ENCODE measurements around the gene SCP2D1.
"Not testable (repeated sequence)": the region's sequence is repeated elsewhere in the genome, so short reads cannot be mapped to it uniquely, and the experiment has no call there.

SCP2D1 gene

DNA sequence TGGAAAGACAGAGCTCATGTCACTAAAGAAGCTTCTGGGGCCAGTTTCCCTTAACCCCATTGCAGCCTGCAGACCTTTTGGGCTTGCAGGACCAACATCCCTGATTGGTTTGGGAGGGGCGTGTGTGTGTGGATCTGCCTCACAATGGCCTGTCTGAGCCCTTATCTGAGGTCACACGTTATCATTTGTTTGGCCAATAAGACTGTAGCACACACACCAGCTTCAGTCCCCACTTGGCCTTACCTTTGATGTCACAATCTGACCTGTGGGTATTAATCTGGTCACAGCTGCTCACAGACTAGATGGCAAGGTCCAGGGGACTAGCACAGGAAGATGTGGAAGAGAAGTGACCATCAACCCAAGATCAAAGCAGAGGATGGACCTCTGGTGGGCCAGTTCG lies at the start of gene SCP2D1:
SCP2D1 (plus strand) TSS at position 301 of the 400 bp plus-strand sequence; CDS start at position 334, 33 bp downstream.
- no peak for DNase-seq

DNA sequence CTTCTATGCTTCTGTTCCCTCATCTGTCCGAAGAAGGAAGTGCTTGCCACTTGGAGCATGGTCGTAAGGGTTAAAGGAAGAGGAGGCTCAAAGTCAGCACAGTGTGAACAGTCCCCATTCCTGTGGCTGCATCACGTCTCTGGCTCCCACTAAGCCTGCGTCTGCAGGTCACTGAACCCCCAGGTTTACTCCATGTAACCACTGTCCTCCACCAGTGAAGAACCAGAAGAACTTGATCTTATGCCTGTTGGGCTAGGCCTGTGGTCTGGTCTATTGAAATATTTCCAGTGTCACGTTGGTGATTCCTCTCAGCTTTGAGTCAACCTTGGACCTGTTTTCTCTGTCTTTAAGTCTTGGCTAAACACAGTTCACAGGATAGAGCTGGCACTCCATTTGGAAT lies 45.9 kb upstream of the SCP2D1 start:
- no peak for DNase-seq

DNA sequence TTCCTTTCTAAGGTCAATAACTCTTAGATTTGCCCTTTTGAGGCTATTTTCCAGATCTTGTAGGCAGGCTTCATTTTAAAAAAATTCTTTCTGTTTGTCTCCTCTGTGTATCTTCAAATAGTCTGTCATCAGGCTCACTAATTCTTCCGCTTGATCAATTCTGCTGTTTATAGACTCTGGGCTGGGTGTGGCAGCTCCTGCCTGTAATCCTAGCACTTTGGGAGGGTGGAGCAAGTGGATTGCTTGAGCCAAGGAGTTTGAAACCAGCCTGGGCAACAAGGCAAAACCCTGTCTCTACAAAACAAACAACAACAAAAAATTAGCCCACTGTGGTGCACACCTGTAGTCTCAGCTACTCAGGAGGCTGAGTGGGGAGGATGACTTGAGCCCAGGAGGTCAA lies 40.0 kb upstream of the SCP2D1 start:
- no peak for DNase-seq

DNA sequence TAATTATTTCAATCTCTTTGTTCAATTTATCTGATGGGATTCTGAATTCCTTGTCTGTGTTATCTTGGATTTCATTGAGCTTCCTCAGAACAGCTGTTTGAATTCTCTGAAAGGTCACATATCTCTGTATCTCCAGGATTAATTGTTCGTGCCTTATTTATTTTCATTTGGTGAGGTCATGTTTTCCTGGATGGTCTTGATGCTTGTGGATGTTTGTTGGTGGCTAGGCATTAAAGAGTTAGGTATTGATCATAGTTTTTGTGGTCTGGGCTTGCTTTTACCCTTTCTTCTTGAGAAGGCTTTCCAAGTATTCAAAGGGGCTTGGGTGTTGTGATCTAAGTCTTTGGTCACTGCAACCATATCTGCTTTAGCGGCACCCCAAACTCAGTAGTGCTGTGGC lies 39.4 kb upstream of the SCP2D1 start:
- no peak for DNase-seq

DNA sequence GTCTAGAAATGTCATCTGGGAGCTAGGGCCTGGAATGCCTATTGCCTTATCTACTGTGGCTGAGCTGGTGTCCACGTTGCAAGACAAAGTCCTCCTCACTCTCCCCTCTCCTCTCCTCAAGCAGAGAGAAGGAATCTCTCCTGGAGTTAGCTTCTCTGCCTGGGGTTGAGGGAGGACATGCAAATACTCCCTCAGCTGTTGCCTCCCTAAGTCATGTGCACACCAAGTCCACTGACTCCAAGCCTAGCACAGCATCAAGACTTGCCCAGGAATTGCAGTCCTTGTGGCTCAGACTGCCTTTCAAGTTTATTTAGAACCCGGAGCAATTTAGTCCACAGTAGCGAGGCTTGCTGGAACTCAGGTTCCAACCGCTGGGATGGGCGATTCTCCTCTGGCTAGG lies 38.0 kb upstream of the SCP2D1 start:
- no peak for DNase-seq

DNA sequence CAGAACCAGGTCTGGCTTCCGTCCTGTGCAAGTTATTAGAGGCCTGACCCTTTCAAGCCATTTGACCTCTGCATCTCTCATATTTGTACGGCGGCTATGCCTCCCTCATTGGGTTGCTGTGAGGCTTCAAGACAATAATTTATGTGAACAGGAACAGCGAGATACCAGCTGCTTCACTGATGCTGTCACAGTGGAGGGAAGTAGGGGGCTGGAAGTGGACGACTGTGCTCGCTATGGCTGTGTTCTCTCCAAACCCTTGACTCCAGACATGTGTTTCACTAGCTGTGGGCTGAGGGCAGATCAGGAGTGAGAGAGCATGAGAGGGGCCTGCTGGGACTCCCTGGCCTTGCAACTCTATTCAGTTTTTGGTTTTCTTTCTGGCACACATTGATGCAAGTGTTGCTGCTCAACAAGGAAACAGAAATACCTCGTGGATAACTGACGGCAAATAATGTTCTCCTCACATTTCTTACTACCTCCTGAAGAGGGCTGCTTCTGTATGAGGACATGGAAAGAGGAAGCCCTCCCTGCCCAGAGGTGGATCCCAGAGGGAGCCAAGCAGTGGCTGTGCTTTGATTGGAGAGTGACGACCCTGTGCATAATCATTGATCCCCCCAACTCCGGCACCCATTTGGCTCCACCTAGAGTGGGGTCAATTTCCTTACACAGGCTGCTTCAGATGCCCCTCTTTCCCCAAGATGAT lies 34.7 kb upstream of the SCP2D1 start:
- no peak for DNase-seq

DNA sequence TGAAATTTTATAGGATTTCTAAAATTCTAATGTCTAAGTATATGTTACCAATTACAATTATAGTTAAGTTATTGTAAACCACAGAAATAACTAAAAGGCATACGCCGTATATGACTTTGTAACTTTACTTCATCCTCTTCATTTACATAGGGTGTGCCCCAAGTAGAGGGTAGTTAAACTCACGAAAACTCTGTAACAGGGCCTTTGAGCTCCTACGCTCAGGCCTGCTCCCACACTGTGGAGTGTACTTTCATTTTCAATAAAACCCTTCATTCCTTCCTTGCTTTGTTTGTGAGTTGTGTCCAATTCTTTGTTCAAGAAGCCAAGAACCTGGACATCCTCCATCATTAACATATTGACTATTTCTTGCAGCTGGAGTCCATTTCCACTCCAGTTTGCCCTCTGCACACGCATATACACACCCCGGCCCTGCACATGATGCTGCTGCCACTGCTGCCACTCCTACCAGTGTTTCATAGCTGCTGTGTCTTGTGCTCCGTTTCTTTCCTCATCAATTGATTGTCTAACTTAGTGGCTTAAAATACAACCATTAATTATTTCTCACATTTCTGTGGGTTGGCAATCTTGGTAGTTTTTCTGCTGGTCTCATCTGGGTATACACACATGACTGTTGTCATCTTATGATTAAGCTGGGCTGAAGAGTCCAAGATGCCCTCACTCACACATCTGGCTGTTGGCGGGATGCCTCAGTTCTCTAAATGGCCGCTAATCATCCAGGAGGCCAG lies 33.0 kb upstream of the SCP2D1 start:
- DNase-seq, result no peak

DNA sequence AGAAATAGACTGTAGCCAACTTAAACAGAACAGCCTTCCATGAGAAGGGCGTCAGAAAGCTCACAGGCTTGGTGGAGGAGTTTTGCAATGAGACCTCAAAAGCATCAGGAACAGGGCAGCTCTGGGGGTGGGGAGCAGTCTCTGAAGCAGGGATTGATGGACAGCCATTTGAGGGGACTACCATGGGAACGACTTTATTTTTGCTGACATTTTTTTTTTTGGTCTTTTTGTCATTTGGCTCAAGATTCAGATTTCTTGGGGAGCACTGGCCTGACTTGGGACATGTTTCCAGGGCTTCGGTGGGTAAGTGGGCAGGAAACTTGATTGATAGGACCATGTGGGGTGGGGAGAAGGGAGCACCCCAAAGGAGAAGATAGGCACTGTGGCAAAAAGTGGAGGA lies 32.1 kb upstream of the SCP2D1 start:
- no peak for DNase-seq

DNA sequence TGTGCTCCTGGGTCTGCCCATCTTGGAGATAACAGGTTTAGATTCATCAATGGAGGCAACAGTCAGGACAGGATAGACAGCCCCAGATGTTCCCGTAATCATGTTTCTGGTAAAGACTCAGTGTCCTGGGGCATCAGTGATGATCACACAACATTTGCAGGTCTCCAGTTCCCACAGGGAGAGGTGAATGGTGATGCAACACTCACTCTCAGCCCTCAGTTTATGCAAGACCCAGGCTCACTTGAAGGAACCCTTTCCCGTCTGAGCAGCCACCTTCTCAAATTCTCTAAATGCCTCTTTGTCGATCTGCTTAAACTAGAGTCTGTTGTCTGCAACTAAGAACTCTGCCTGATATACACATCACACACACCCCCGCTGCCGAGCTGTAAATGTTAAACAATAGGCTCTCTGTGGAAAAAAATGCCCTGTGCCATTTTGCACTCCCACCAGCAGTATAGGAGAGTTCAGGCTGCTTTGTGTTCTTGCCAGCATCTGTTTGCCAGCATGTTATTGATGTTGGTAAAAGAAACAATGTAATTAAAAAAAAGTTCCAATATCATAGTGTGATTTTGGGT lies 30.1 kb upstream of the SCP2D1 start:
- no peak for DNase-seq

DNA sequence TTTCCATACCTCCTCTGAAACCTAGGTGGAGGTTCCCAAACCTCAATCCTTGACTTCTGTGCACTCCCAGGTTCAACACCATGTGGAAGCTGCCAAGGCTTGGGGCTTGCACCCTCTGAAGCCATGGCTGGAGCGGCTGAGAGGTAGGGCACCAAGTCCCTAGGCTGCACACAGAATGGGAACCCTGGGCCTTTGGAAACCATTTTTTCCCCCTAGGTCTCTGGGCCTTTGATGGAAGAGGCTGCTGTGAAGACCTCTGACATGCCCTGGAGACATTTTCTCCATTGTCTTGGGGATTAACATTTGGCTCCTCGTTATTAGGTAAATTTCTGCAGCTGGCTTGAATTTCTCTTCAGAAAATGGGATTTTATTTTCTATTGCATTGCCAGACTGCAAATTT lies 26.5 kb upstream of the SCP2D1 start:
- not testable (repeated sequence) for DNase-seq

DNA sequence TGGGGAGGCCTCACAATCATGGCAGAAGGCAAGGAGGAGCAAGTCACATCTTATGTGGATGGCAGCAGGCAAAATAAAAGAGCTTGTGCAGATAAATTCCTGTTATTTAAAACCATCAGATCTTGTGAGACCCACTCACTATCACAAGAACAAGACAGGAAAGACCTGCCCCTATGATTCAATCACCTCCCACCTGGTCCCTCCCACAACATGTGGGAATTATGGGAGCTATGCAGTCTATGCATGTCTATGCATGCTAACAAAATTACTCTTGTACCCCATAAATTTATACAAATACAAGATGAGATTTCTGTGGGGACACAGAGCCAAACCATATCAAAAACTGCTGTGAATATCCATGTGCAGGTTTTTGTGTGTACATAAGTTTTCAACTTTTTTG lies 25.6 kb upstream of the SCP2D1 start:
- DNase-seq, result no peak

DNA sequence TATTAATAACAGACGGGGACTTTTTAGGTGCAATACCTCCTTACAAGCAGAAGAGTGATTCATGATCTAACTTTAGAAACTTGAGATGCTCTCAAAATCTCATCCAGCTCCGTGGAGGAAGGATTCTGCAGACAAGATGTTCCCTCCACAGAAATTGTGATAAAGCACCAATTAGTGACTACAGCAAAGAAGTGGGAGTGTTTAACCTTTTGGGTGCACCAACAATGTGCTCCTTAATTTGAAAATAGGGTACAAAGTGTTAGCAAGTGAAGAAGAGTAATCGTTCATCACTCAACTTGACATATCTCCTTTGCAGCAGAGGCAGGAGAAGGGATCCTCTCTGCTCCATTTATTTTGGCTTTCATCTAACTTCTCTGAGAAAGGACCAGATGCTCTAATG lies 22.8 kb upstream of the SCP2D1 start:
- no peak for DNase-seq

DNA sequence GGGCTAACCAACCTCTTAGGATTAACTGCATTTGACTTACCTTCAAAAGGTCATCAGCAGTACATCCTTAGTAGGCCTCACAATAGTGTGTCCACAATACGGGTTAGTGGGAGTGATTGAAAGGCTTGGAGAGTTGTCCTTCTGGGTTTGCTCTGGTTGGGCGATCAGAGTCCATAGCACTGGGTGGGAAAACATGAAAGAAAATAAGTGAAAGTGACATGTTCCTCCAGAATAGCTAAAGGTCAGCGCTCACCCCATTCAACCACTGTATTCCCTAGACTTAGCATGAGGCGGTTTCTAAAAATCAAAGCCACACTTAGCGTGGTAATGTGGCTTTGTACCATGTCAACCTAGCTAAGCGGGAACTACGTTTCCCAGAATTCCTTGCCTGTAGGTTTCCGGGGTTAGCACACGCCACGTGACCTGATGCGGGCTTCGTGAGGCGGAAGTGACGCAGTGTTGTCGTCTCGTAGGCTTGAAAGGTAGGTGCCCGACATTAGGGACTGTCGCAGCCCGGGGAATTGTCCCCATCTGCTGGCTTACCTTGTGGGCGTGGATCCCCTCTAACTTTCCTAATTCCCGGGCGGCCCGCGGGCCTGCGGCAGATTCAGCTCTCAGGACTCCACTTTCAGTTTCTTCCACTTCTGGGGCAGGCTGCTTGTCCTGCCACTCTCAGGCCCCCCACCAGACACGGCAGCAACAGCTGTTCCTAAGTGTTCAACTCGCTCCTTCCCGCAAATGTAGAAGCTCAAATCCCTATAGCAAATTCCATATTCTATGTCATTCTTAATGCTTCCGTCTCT lies 19.8 kb upstream of the SCP2D1 start:
- peak; percentile 88 for DNase-seq

DNA sequence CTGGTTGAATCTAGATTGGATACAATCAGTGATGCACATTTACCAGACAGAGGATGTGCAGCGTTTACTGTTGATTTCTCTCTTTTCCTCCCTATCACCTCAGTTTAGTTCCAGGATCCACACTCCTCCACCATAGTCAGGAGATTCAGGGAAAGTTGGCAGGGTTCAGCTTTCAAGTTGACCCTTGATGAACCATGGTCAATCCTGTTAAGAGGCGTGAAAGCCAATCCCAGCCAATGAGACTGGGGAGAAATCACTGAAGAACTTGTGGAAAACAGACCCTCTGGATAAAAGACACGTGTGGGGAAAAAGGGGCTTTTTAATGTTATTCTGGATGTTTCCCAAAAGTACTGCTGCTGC lies 19.2 kb upstream of the SCP2D1 start:
- DNase-seq, result no peak

DNA sequence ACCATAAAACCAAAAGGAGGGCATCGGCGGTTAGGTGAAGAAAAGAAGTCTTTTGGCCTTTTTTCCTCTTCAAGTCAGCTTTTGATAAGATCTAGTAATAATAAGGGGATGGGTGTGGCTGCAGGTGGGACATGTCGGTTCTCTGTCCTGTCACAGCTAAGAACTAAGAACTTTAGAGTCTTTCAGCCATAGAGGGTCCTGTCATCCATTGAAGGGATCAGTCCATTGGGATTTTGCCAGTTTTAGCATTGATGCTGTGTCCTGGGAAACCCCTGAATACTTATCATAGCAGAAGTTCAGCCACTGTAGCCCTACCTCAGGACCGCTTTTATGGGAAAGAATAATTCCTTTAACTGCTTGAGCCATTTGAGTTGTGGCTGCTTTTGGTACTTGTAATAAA lies 18.2 kb upstream of the SCP2D1 start:
- no peak for DNase-seq

DNA sequence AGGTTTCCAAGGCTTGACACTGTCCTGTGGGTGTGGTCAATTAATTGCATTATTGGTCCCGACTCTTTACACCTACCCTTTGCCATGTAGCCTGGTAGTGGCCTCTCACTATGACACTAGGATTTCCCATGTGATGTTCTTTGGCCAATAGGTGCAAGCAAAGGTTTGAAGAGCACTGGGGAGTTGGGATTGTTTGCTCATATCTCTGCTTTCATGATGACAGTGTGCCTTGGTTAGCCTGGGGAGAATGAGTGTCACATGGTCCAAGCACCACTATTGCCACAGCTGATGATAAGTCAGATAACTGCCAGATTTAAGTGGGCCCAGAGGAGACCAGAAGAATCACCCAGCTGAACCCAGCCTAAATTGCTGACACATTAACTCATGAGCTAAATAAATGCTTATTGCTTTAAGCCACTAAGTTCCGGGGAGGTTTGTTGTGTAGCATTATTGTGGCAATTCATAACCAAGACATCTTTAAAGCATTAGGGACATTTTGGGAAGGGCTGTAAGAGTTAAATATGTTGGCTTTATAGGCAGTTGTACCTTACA lies 17.2 kb upstream of the SCP2D1 start:
- DNase-seq, result no peak

DNA sequence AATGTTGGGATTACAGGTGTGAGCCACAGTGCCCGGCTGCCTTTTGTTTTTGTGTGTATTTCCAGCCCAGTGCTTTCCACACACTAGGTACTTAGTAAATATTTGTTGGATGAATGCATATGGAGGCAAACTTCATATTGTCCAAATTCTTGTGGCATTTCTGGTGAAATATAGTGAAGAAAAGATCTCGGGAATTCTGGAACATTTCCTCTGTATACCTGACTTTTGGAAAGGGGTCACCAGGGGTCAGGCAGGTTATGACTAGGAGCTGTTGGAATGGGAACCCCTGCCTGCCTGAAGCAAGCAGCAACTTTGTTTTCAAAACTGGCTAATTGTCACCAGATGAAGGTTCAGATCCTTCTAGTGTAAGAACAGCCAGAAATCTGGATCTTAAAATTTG lies 12.1 kb upstream of the SCP2D1 start:
- no peak for DNase-seq

DNA sequence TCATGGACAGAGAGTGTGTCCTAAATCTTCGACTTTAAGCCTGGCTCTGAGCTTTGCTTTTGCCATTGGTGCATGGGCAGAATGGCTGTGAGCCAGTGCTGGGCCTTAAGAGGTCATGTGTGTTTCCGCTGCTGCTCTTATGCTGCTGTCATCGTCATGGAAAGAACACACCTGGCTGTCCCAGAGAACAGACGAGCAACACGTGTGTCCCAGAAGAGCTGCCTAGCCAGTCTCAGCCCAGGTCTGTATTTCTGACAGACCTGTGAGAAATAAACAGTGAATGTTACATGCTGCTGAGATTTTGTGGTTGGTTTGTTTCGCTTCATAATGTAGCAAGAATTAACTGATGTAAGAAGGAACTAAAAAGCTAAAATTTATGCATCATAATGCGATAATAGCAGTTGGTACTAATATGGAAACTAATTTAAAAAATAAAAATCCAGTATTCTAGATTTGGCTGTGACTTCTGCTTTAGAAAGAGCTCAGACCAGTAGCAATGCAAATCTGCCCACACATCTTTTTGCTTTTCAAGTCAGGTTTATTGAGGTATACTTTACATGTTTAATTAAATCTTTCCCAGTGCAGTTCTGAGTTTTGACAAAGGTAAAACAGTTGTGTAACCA lies 11.5 kb upstream of the SCP2D1 start:
- no peak for DNase-seq

DNA sequence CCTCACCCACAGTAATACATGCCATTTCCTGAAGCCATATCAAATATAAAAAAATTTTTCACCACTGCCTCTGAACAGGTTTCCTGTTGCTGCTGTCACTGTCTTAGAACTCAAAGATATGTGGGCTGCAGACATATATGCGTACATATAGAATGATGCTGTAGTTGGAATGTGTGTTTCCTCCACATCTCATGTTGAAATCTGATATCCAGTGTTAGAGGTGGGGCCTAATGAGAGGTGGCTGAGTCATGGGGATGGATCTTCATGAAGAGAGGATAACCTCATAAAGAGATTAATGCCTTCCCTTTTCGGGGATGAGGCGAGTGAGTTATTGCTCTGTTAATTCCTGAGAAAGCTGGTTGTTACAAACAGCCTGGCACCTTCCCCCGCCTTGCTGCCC lies 7.7 kb upstream of the SCP2D1 start:
- peak; percentile 47 for DNase-seq

DNA sequence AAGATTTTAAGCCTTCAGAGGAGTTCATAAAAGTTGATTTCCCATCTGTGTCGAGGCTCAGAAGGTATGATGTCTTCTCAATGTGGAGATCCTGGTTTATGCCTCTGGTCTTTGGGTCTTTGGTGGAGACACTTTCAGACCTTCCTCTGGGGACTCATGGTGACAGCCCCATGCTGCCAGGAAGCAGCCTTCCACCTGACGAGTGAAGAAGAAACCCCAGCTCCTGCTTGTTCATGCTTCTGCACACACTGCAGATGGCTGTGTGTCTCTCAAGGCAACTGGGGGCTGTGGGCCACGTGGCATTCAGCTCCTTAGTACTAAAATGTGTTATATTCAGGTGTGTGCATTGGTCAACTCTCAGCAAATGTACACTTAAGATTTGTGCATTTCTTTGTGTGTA lies 4.9 kb upstream of the SCP2D1 start:
- no peak for DNase-seq

DNA sequence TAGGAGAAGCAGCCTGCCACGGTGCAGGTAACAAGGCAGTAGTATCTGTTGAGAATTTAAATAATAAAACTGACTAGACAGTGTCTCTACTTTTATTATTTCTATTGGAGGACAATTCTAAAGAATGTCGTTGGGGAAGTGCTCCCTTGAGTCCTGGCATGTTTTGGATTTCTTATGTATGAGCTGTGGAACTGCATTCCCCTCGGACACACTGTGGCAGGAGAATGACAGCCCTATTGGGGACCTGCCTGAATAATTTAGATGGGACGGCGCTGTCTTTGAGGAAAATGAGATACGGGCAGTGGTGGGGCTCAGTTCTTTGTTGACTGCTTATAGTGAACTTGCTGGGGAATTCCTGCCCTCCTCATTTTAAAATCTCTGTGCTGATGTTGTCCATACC lies 2.4 kb upstream of the SCP2D1 start:
- DNase-seq, result no peak

DNA sequence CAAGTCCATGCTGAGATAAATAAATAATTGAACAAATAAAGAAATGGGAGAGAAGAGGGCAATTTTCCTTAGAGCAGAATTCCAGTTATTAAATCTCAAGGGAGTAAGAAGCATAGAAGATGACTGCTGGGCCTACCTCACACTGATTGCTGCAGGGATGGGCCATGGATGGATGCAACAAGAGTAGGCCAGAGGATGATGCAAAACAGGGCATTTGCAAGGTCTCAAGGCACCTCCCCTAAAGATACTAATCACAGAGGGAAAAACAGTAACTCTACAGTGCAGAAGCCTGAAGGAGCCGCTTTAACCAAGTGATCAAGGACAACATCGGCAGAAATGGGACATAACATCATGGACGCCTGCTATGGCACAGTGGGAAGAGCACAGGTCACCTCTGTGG lies 1.7 kb upstream of the SCP2D1 start:
- DNase-seq, result no peak
